IMR-90 (cell line): ENCODE measurements around the gene DYNC1H1. TPM values are rescaled to one million over a fixed set of nuclear protein-coding genes. Genes with fewer than 3 reads are reported as not detected.

Source experiments
- ATAC-seq: fragments of 200-7000 bp; cut with Tn5 transposase; 2 replicates; pipeline ENCODE4 v1.9.1; 2020; ENCODE audit warnings: low read depth, mild to moderate bottlenecking, moderate library complexity
- BruUV-seq: library from RNA; stranded (reverse); fragments of 400-500 nt; replicated peaks from 2 replicates; lab custom pipeline; 2021; lab: Mats Ljungman, UMichigan
- CTCF ChIA-PET: fragments of 300-600 bp; formaldehyde crosslinking; extraction: SDS; loops from one replicate; lab custom pipeline; 2021; ENCODE audit warnings: antibody characterized with exemption; lab: Yijun Ruan, JAX
- POLR2A ChIA-PET: fragments of 300-600 bp; sonication (Branson Sonifier 250); formaldehyde crosslinking; loops from one replicate; lab custom pipeline; 2022; ENCODE audit warnings: antibody characterized with exemption; ENCODE audit not compliant: unreplicated experiment; lab: Charles Lee
- DNase-seq: peaks from one replicate; pipeline ENCODE4 v3.0.0; 2013
- H2AFZ ChIP-seq: replicated peaks from 2 replicates; pipeline ENCODE3; 2013; ENCODE audit warnings: low read length, mild to moderate bottlenecking; ENCODE audit not compliant: poor library complexity
- H2AK5ac ChIP-seq: 2 replicates; pipeline ENCODE4 v1.6.1; 2013; ENCODE audit warnings: low read depth, low read length, inconsistent platforms
- H2AK9ac ChIP-seq: replicated peaks from 2 replicates; pipeline ENCODE3; 2013; ENCODE audit warnings: mild to moderate bottlenecking, low read depth, low read length, moderate library complexity; ENCODE audit not compliant: poor library complexity
- H2BK120ac ChIP-seq: 2 replicates; pipeline ENCODE4 v1.6.1; 2013; ENCODE audit warnings: low read depth, low read length, inconsistent platforms
- H2BK15ac ChIP-seq: 3 replicates; pipeline ENCODE4 v1.6.1; 2013; ENCODE audit warnings: low read depth, low read length, inconsistent platforms
- H2BK20ac ChIP-seq: 2 replicates; pipeline ENCODE4 v1.6.1; 2013; ENCODE audit warnings: low read depth, mild to moderate bottlenecking, inconsistent platforms, low read length, moderate library complexity
- H2BK5ac ChIP-seq: 2 replicates; pipeline ENCODE4 v1.6.1; 2013; ENCODE audit warnings: mild to moderate bottlenecking, low read depth, low read length, inconsistent platforms; ENCODE audit not compliant: poor library complexity, severe bottlenecking
- H3K14ac ChIP-seq: replicated peaks from 2 replicates; pipeline ENCODE4 v1.6.1; 2013; ENCODE audit warnings: low read depth, low read length, inconsistent platforms
- H3K18ac ChIP-seq: 2 replicates; pipeline ENCODE4 v1.6.1; 2013; ENCODE audit warnings: low read depth, low read length, control low read depth
- H3K23ac ChIP-seq: 2 replicates; pipeline ENCODE4 v1.6.1; 2013; ENCODE audit warnings: low read depth, low read length, inconsistent platforms
- H3K27ac ChIP-seq: 2 replicates; pipeline ENCODE4 v1.5.1; 2013; ENCODE audit warnings: mild to moderate bottlenecking, control low read depth, low read length; ENCODE audit not compliant: insufficient read depth
- H3K27me3 ChIP-seq: 2 replicates; pipeline ENCODE4 v1.6.1; 2013; ENCODE audit warnings: low read length; ENCODE audit not compliant: control insufficient read depth, insufficient read depth
- H3K36me3 ChIP-seq: 2 replicates; pipeline ENCODE4 v1.6.1; 2013; ENCODE audit warnings: low read length, mixed read lengths; ENCODE audit not compliant: control insufficient read depth, insufficient read depth
- H3K4ac ChIP-seq: 2 replicates; pipeline ENCODE4 v1.6.1; 2013; ENCODE audit warnings: low read depth, low read length, inconsistent platforms
- H3K4me1 ChIP-seq: 2 replicates; pipeline ENCODE4 v1.6.1; 2013; ENCODE audit warnings: low read length, mixed read lengths; ENCODE audit not compliant: control insufficient read depth, insufficient read depth
- H3K4me2 ChIP-seq: 2 replicates; pipeline ENCODE4 v1.6.1; 2013; ENCODE audit warnings: low read depth, mild to moderate bottlenecking, control low read depth, low read length, moderate library complexity
- H3K4me3 ChIP-seq: 2 replicates; pipeline ENCODE4 v1.5.1; 2013; ENCODE audit warnings: low read depth, mild to moderate bottlenecking, control low read depth, low read length, moderate library complexity; ENCODE audit not compliant: insufficient read depth
- H3K56ac ChIP-seq: 2 replicates; pipeline ENCODE4 v1.6.1; 2013; ENCODE audit warnings: low read length, inconsistent platforms; ENCODE audit not compliant: insufficient read depth; ENCODE audit errors: extremely low read depth
- H3K79me1 ChIP-seq, 2 experiments: 2 replicates each; pipeline ENCODE4 v1.6.1; 2013; ENCODE audit warnings: low read length in 2 of 2, inconsistent platforms in 1 of 2, low read depth in 1 of 2
- H3K9ac ChIP-seq: 2 replicates; pipeline ENCODE4 v1.6.1; 2013; ENCODE audit warnings: low read depth, low read length, control low read depth
- H3K9me1 ChIP-seq: 2 replicates; pipeline ENCODE4 v1.6.1; 2013; ENCODE audit warnings: low read length, inconsistent platforms; ENCODE audit not compliant: insufficient read depth
- H3K9me3 ChIP-seq: 2 replicates; pipeline ENCODE4 v1.6.1; 2013; ENCODE audit warnings: low read length; ENCODE audit not compliant: control insufficient read depth, insufficient read depth
- H4K20me1 ChIP-seq: 2 replicates; pipeline ENCODE4 v1.6.1; 2013; ENCODE audit warnings: low read length, inconsistent platforms; ENCODE audit not compliant: insufficient read depth
- H4K5ac ChIP-seq: 2 replicates; pipeline ENCODE4 v1.6.1; 2013; ENCODE audit warnings: mild to moderate bottlenecking, low read depth, low read length, control low read depth
- H4K8ac ChIP-seq, 2 experiments: 2 replicates each; pipeline ENCODE4 v1.6.1; 2013; ENCODE audit warnings: low read depth in 2 of 2, low read length in 2 of 2, control low read depth in 1 of 2, inconsistent platforms in 1 of 2
- H4K91ac ChIP-seq: 2 replicates; pipeline ENCODE4 v1.6.1; 2013; ENCODE audit warnings: low read depth, low read length, inconsistent platforms; ENCODE audit not compliant: insufficient read depth
- MXI1 ChIP-seq: IDR thresholded peaks from 2 replicates; pipeline ENCODE4 v1.6.1; 2012; ENCODE audit warnings: low read depth, mild to moderate bottlenecking, low read length, moderate library complexity, borderline replicate concordance
- WGBS, 2 experiments: methylation state at CpG; one replicate each; pipeline versions ENCODE4 v1.1.5 to v1.1.7; 2013; ENCODE audit warnings: missing lambda C conversion rate in 2 of 2; ENCODE audit not compliant: insufficient read length in 1 of 2; ENCODE audit errors: extremely low coverage in 2 of 2; 5-methylcytosine and 5-hydroxymethylcytosine counted together
- dilution Hi-C: fragments of 300-500 bp; cut with HindIII; formaldehyde crosslinking; loops from one replicate; pipeline ENCODE4 v1.14.3; 2018; ENCODE audit warnings: low sequenced_read_pairs; ENCODE audit not compliant: unreplicated experiment
- in situ Hi-C: fragments of 300-500 bp; cut with MboI; formaldehyde crosslinking; loops from 3 replicates; pipeline ENCODE4 v1.14.3; 2019; ENCODE audit warnings: low sequenced_read_pairs, inconsistent platforms, mixed read lengths
- intact Hi-C: fragments of 100-400 bp; cut with micrococcal nuclease; formaldehyde crosslinking; loops from 2 replicates; pipeline ENCODE4 v1.10.0; 2022
- polyA plus RNA-seq, 3 experiments: library from polyadenylated mRNA; depleted of rRNA; stranded (reverse); fragments of >200 nt; gene quantifications; 2 replicates each; pipeline ENCODE4 v1.2.3, GENCODE V29; 2012; ENCODE audit warnings: low replicate concordance in 1 of 3
- total RNA-seq: library from RNA; depleted of rRNA; stranded (reverse); fragments of >200 nt; gene quantifications from 2 replicates; pipeline ENCODE4 v1.2.3, GENCODE V29; 2012

DYNC1H1 gene
- total and polyA plus RNA-seq, 2 of the 4 experiments (the other 2 are of a cell fraction) = 240 to 670 TPM

GRCh38 chr14:102056694-102057442 lies 92.5 kb downstream of the DYNC1H1 start:
- no peak for DNase-seq

More at GRCh38 chr14:102056694-102057442, 92.5 kb downstream of the DYNC1H1 start:
- in situ Hi-C loops = no loop called here
- H4K5ac ChIP-seq = no peak overlapping the region
- H3K4ac ChIP-seq = no peak overlapping the region
- H3K79me1 ChIP-seq = no peaks in the 10 kb centered on the region
- H3K9ac ChIP-seq = no peak overlapping the region
- no peaks in the 10 kb centered on the region for H3K27me3 ChIP-seq
- no peak overlapping the region for H3K4me2 ChIP-seq
- dilution Hi-C loops = no loop called here
- no peak overlapping the region for H2AK9ac ChIP-seq
- H2BK120ac ChIP-seq = no peak overlapping the region
- H3K4me3 ChIP-seq = no peak overlapping the region
- no peaks in the 10 kb centered on the region for H4K20me1 ChIP-seq
- H3K23ac ChIP-seq = no peak overlapping the region
- no peak overlapping the region for H2BK15ac ChIP-seq
- H2AK5ac ChIP-seq = no peak overlapping the region
- H2BK20ac ChIP-seq = no peak overlapping the region
- peaks cover 21% of the 10 kb centered on the region for H3K36me3 ChIP-seq
- H3K14ac ChIP-seq = no peak overlapping the region
- 92% methylated on average over 31 of the region's 31 CpGs; no CpG with 5 or more reads in 1 of the 2 experiments for WGBS, 2 experiments
- H3K56ac ChIP-seq = no peak overlapping the region
- H4K91ac ChIP-seq = no peak overlapping the region
- ChIA-PET POLR2A (interaction anchor here (0.6 kb wide), 1 partner anchor 89 kb away, joined by 3 read pairs; no protein-coding TSS in a partner anchor), CTCF (no interaction called here)
- H2AFZ ChIP-seq = peak overlapping the region; percentile 58
- H3K4me1 ChIP-seq = peaks cover 4% of the 10 kb centered on the region
- TF ChIP-seq MXI1 = no peak
- no TSS peak for BruUV-seq
- H2BK5ac ChIP-seq = no peak overlapping the region
- H3K9me1 ChIP-seq = peaks cover 12% of the 10 kb centered on the region
- H3K18ac ChIP-seq = no peak overlapping the region
- intact Hi-C loops = no loop called here
- no peak overlapping the region for H3K27ac ChIP-seq
- no peaks in the 10 kb centered on the region for H3K9me3 ChIP-seq
- no peak for ATAC-seq
- H4K8ac ChIP-seq = no peak overlapping the region
